AG04450 (cell line): Measurements from ENCODE around the gene FLT3. TPM values are rescaled to one million over a fixed set of nuclear protein-coding genes. Genes with fewer than 3 reads are reported as not detected.

Experiments
- CTCF ChIA-PET: fragments of 300-600, 350-600 bp; formaldehyde crosslinking; extraction: SDS; loops from one replicate; lab custom pipeline; 2022; ENCODE audit warnings: antibody characterized with exemption, inconsistent platforms; lab: Charles Lee
- POLR2A ChIA-PET: fragments of 350-600 bp; formaldehyde crosslinking; extraction: SDS; loops from one replicate; lab custom pipeline; 2021; ENCODE audit warnings: antibody characterized with exemption, inconsistent platforms; lab: Yijun Ruan, JAX
- DNase-seq: peaks from one replicate; pipeline ENCODE4 v3.0.0-alpha.2; 2011; ENCODE audit warnings: low read depth, low spot score
- H3K27ac ChIP-seq: one replicate; pipeline ENCODE4 v1.5.1; 2012; ENCODE audit warnings: low read depth, low read length, control low read depth
- H3K27me3 ChIP-seq: one replicate; pipeline ENCODE4 v1.6.0; 2012; ENCODE audit warnings: low read length; ENCODE audit not compliant: control insufficient read depth, insufficient read depth
- H3K4me3 ChIP-seq: 2 replicates; pipeline ENCODE4 v1.5.1; 2011; ENCODE audit warnings: mild to moderate bottlenecking, low read depth, low read length, control low read depth
- H3K9me3 ChIP-seq: 2 replicates; pipeline ENCODE4 v1.5.1; 2012; ENCODE audit warnings: low read length; ENCODE audit not compliant: control insufficient read depth, insufficient read depth
- CTCF ChIP-seq: IDR thresholded peaks from 2 replicates; pipeline ENCODE4 v1.5.1; 2011; ENCODE audit warnings: low read depth, low read length, control low read depth, inconsistent platforms
- polyA plus RNA-seq: library from polyadenylated mRNA; depleted of rRNA; stranded (reverse); fragments of >200 nt; gene quantifications from 2 replicates; pipeline ENCODE4 v1.2.3, GENCODE V29; 2011

Gene FLT3
- polyA plus RNA-seq, 1 experiment: 0.01 TPM

- DNase-seq: no peak
- no peak for TF ChIP-seq CTCF
- Histone ChIP-seq H3K4me3 (no peak overlapping the region), H3K27ac (no peak overlapping the region), H3K27me3 (no peaks in the 10 kb centered on the region), H3K9me3 (no peaks in the 10 kb centered on the region)
- CTCF ChIA-PET: interaction anchor here (1.1 kb wide), 1 partner anchor 8 kb away, joined by 5 read pairs; no protein-coding TSS in a partner anchor
- POLR2A ChIA-PET: interaction anchor here (0.6 kb wide), 1 partner anchor 30 kb away, joined by 3 read pairs; no protein-coding TSS in a partner anchor
Measured at GRCh38 chr13:28131646-28132045, 31.3 kb upstream of the FLT3 start.

- Histone ChIP-seq H3K9me3 (no peaks in the 10 kb centered on the region), H3K27me3 (no peaks in the 10 kb centered on the region), H3K4me3 (no peak overlapping the region), H3K27ac (no peak overlapping the region)
- no peak for DNase-seq
- ChIA-PET POLR2A (interaction anchor here (0.5 to 1.4 kb wide), 2 partner anchors 10 to 77 kb away, joined by 3 to 5 read pairs; no protein-coding TSS in a partner anchor), CTCF (interaction anchor here (0.9 kb wide), 1 partner anchor 9 kb away, joined by 3 read pairs; the partner anchor contains the start of gene PAN3)
- TF ChIP-seq CTCF: no peak
Measured at GRCh38 chr13:28129911-28130693, 29.7 kb upstream of the FLT3 start.

- Histone ChIP-seq H3K27ac (no peak overlapping the region), H3K27me3 (no peaks in the 10 kb centered on the region), H3K4me3 (no peak overlapping the region), H3K9me3 (no peaks in the 10 kb centered on the region)
- POLR2A ChIA-PET: no interaction called here
- TF ChIP-seq CTCF: no peak
- no peak for DNase-seq
- CTCF ChIA-PET: no interaction called here
Measured at GRCh38 chr13:28128926-28129325, 28.6 kb upstream of the FLT3 start.

GRCh38 chr13:28128030-28128429 is 27.7 kb upstream of the FLT3 start:
- no peak for TF ChIP-seq CTCF
- Histone ChIP-seq H3K27ac (no peak overlapping the region), H3K9me3 (no peaks in the 10 kb centered on the region), H3K4me3 (no peak overlapping the region), H3K27me3 (no peaks in the 10 kb centered on the region)
- POLR2A ChIA-PET: no interaction called here
- no peak for DNase-seq
- CTCF ChIA-PET: no interaction called here

- no peak for DNase-seq
- H3K27ac ChIP-seq: no peak overlapping the region
- no peak overlapping the region for H3K4me3 ChIP-seq
- TF ChIP-seq CTCF: no peak
- H3K9me3 ChIP-seq: no peaks in the 10 kb centered on the region
- ChIA-PET CTCF (no interaction called here), POLR2A (no interaction called here)
- H3K27me3 ChIP-seq: peaks cover 4% of the 10 kb centered on the region
Measured at GRCh38 chr13:28121224-28121623, 20.8 kb upstream of the FLT3 start.
